GM18858 (cell line): ENCODE data around the gene DDA1.
"Not testable (repeated sequence)": the region's sequence is repeated elsewhere in the genome, so short reads cannot be mapped to it uniquely, and the experiment has no call there.

Source experiments
- ATAC-seq: cut with Tn5 transposase; IDR thresholded peaks from one replicate; pipeline ENCODE4 v1.9.1; 2021; ENCODE audit not compliant: unreplicated experiment

The DDA1 gene

GRCh38 chr19:17286752-17287151 is 22.6 kb upstream of the DDA1 start:
- ATAC-seq = no peak

GRCh38 chr19:17289489-17289888 is 19.9 kb upstream of the DDA1 start:
- ATAC-seq = no peak

GRCh38 chr19:17292301-17293074 is 16.9 kb upstream of the DDA1 start:
- ATAC-seq = no peak

- no peak for ATAC-seq
Observed at GRCh38 chr19:17293605-17294004, 15.8 kb upstream of the DDA1 start.

- no peak for ATAC-seq
Observed at GRCh38 chr19:17294051-17294891, 15.1 kb upstream of the DDA1 start.

- not testable (repeated sequence) for ATAC-seq
Observed at GRCh38 chr19:17295551-17295950, 13.8 kb upstream of the DDA1 start.

- no peak for ATAC-seq
Observed at GRCh38 chr19:17296273-17296672, 13.1 kb upstream of the DDA1 start.

GRCh38 chr19:17296976-17297375 is 12.4 kb upstream of the DDA1 start:
- no peak for ATAC-seq

- ATAC-seq = no peak
Observed at GRCh38 chr19:17300992-17301619, 8.3 kb upstream of the DDA1 start.

- ATAC-seq = no peak
Observed at GRCh38 chr19:17302391-17303166, 6.8 kb upstream of the DDA1 start.

- no peak for ATAC-seq
Observed at GRCh38 chr19:17303167-17303939, 6.0 kb upstream of the DDA1 start, which contains the start of gene ABHD8. Gene ABHD8 (minus strand): TSS chr19:17303425. CDS start chr19:17301616, 1,809 bp downstream.

GRCh38 chr19:17303940-17304267 is 5.5 kb upstream of the DDA1 start:
- no peak for ATAC-seq

GRCh38 chr19:17304386-17305215 is 4.8 kb upstream of the DDA1 start:
- ATAC-seq = no peak

GRCh38 chr19:17305216-17305516 is 4.2 kb upstream of the DDA1 start:
- no peak for ATAC-seq

GRCh38 chr19:17305517-17306284 is 3.7 kb upstream of the DDA1 start, which contains the start of gene MRPL34:
Gene MRPL34 (plus strand): TSS chr19:17305872. CDS start chr19:17305893, 21 bp downstream.
- peak; percentile 56 for ATAC-seq

GRCh38 chr19:17306285-17306714 is 3.1 kb upstream of the DDA1 start:
- ATAC-seq = no peak

- no peak for ATAC-seq
Observed at GRCh38 chr19:17307876-17308377, 1.4 kb upstream of the DDA1 start.

GRCh38 chr19:17309965-17310461 is 650 bp downstream of the DDA1 start:
- no peak for ATAC-seq
